Measurements from ENCODE around the gene SAMSN1. TPM values are rescaled to one million over a fixed set of nuclear protein-coding genes. Genes with fewer than 3 reads are reported as not detected.
"Not testable (repeated sequence)": the region's sequence is repeated elsewhere in the genome, so short reads cannot be mapped to it uniquely, and the experiment has no call there.

SAMSN1 gene
- total RNA-seq, 1 donor from 2014 or later = 1.2 TPM

- H3K9me3 Mint-ChIP-seq = no peaks in the 10 kb centered on the region
- peaks cover 3% of the 10 kb centered on the region for H3K4me1 ChIP-seq
- H3K9me3 ChIP-seq (ENCODE audit: low read depth) = no peaks in the 10 kb centered on the region
- TF ChIP-seq EZH2phosphoT487 (IDR thresholded peaks at IDR 0.05) (no peak), EZH2 (IDR thresholded peaks at IDR 0.05) (no peak)
- TF ChIP-seq, protein P1, sequence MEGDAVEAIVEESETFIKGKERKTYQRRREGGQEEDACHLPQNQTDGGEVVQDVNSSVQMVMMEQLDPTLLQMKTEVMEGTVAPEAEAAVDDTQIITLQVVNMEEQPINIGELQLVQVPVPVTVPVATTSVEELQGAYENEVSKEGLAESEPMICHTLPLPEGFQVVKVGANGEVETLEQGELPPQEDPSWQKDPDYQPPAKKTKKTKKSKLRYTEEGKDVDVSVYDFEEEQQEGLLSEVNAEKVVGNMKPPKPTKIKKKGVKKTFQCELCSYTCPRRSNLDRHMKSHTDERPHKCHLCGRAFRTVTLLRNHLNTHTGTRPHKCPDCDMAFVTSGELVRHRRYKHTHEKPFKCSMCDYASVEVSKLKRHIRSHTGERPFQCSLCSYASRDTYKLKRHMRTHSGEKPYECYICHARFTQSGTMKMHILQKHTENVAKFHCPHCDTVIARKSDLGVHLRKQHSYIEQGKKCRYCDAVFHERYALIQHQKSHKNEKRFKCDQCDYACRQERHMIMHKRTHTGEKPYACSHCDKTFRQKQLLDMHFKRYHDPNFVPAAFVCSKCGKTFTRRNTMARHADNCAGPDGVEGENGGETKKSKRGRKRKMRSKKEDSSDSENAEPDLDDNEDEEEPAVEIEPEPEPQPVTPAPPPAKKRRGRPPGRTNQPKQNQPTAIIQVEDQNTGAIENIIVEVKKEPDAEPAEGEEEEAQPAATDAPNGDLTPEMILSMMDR (IDR thresholded peaks at IDR 0.05) = no peak
- H3K79me2 ChIP-seq (ENCODE audit: low read depth) = no peaks in the 10 kb centered on the region
- no peak for DNase-seq (ENCODE audit: low spot score)
- H3K36me3 ChIP-seq = no peaks in the 10 kb centered on the region
- no peaks in the 10 kb centered on the region for H3K27me3 ChIP-seq
- no peak overlapping the region for H3K4me3 Mint-ChIP-seq
- H3K4me2 ChIP-seq = no peak overlapping the region
- no peak overlapping the region for H3K27ac ChIP-seq
- no peaks in the 10 kb centered on the region for H3F3A ChIP-seq (ENCODE audit: low read depth)
- H3K27ac Mint-ChIP-seq = no peak overlapping the region
- H3K4me3 ChIP-seq = no peak overlapping the region
- H3K36me3 Mint-ChIP-seq = no peaks in the 10 kb centered on the region
- H3K4me1 Mint-ChIP-seq = no peaks in the 10 kb centered on the region
- H3K9ac ChIP-seq = no peak overlapping the region
- H4K20me1 ChIP-seq (ENCODE audit: low read depth) = no peaks in the 10 kb centered on the region
- peaks cover 3% of the 10 kb centered on the region for H3K27me3 Mint-ChIP-seq (ENCODE audit: insufficient read depth, low read depth)
- H2AFZ ChIP-seq (replicated peaks) = no peak overlapping the region
Observed at GRCh38 chr21:14513804-14514203, 32.3 kb downstream of the SAMSN1 start.

DNA sequence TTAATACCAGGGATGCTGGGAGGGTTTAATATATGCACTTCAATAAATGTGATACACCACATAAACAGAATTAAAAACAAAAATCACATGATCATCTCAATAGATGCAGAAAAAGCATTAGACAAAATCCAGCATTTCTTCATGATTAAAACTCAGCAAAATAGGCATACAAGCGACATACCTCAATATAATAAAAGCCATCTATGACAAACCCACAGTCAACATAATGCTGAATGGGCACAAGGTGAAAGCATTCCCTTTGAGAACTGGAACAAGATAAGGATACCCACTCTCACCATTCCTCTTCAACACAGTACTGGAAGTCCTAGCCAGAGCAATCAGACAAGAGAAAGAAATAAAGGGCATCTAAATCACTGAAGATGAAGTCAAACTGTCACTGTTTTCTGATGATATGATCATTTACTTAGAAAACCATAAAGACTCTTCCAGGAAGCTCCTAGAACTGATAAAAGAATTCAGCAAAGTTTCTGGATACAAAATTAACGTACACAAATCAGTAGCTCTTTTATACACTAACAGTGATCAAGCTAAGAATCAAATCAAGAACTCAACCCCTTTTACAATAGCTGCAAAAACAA lies 39.2 kb downstream of the SAMSN1 start:
- not testable (repeated sequence) for H3K27me3 ChIP-seq; H4K20me1 ChIP-seq (ENCODE audit: low read depth); H3K9ac ChIP-seq; H3K27ac ChIP-seq; H3K4me2 ChIP-seq; H3K27ac Mint-ChIP-seq; H3K27me3 Mint-ChIP-seq (ENCODE audit: insufficient read depth, low read depth); H3K4me3 ChIP-seq; H2AFZ ChIP-seq (replicated peaks); H3K9me3 ChIP-seq (ENCODE audit: low read depth); H3K9me3 Mint-ChIP-seq; H3K36me3 ChIP-seq; H3K4me3 Mint-ChIP-seq; H3F3A ChIP-seq (ENCODE audit: low read depth); DNase-seq (ENCODE audit: low spot score); H3K79me2 ChIP-seq (ENCODE audit: low read depth); H3K36me3 Mint-ChIP-seq; H3K4me1 ChIP-seq; H3K4me1 Mint-ChIP-seq

DNA sequence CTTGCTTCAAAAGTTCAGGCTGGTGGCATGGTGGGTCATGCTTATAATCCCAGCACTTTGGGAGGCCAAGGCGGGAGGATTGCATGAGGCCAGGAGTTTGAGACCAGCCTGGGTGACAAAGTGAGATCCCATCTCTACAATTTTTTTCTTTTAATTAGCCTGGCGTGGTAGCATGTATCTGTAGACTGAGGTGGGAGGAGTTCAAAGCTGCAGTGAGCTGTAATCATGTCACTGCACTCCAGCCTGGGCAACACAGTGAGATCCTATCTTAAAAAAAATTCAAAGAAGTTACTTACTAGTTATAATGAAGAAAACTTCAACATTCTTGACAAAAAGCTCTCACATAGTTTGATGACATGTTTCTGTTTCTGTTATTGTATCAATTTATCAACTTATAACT lies 45.2 kb downstream of the SAMSN1 start:
- Histone ChIP-seq H3K36me3 (no peaks in the 10 kb centered on the region), H3K4me1 (no peaks in the 10 kb centered on the region), H4K20me1 (ENCODE audit: low read depth) (no peaks in the 10 kb centered on the region), H3K4me3 (no peak overlapping the region), H3K9ac (no peak overlapping the region), H3K27ac (no peak overlapping the region), H2AFZ (replicated peaks) (no peak overlapping the region), H3K9me3 (ENCODE audit: low read depth) (no peaks in the 10 kb centered on the region), H3F3A (ENCODE audit: low read depth) (no peaks in the 10 kb centered on the region), H3K27me3 (no peaks in the 10 kb centered on the region), H3K79me2 (ENCODE audit: low read depth) (no peaks in the 10 kb centered on the region), H3K4me2 (no peak overlapping the region)
- Mint-ChIP-seq H3K4me3 (no peak overlapping the region), H3K4me1 (no peaks in the 10 kb centered on the region), H3K27ac (no peak overlapping the region), H3K36me3 (no peaks in the 10 kb centered on the region), H3K9me3 (no peaks in the 10 kb centered on the region), H3K27me3 (ENCODE audit: insufficient read depth, low read depth) (no peaks in the 10 kb centered on the region)
- DNase-seq (ENCODE audit: low spot score) = no peak
- TF ChIP-seq EZH2phosphoT487 (IDR thresholded peaks at IDR 0.05) = no peak
- no peak for TF ChIP-seq EZH2 (IDR thresholded peaks at IDR 0.05)
- TF ChIP-seq, protein P1 (IDR thresholded peaks at IDR 0.05) = no peak

GRCh38 chr21:14499316-14499715 lies 46.8 kb downstream of the SAMSN1 start:
- H3K27ac ChIP-seq = no peak overlapping the region
- no peak overlapping the region for H3K4me2 ChIP-seq
- Mint-ChIP-seq H3K4me3 (no peak overlapping the region), H3K36me3 (no peaks in the 10 kb centered on the region), H3K4me1 (no peaks in the 10 kb centered on the region), H3K9me3 (no peaks in the 10 kb centered on the region), H3K27ac (no peak overlapping the region), H3K27me3 (ENCODE audit: insufficient read depth, low read depth) (no peaks in the 10 kb centered on the region)
- no peak for DNase-seq (ENCODE audit: low spot score)
- TF ChIP-seq EZH2 (IDR thresholded peaks at IDR 0.05) (no peak), EZH2phosphoT487 (IDR thresholded peaks at IDR 0.05) (no peak)
- TF ChIP-seq, protein P1 (IDR thresholded peaks at IDR 0.05) = no peak
- H2AFZ ChIP-seq (replicated peaks) = no peak overlapping the region
- no peaks in the 10 kb centered on the region for H3K36me3 ChIP-seq
- no peak overlapping the region for H3K9ac ChIP-seq
- H3K4me1 ChIP-seq = no peaks in the 10 kb centered on the region
- no peaks in the 10 kb centered on the region for H4K20me1 ChIP-seq (ENCODE audit: low read depth)
- no peak overlapping the region for H3K4me3 ChIP-seq
- no peaks in the 10 kb centered on the region for H3F3A ChIP-seq (ENCODE audit: low read depth)
- H3K79me2 ChIP-seq (ENCODE audit: low read depth) = no peaks in the 10 kb centered on the region
- H3K27me3 ChIP-seq = no peaks in the 10 kb centered on the region
- H3K9me3 ChIP-seq (ENCODE audit: low read depth) = no peaks in the 10 kb centered on the region
